ENCODE data around the gene GLOD4.
A peak's percentile ranks its signal among the peaks of the same experiment; 100 is the strongest.

GLOD4 gene

DNA sequence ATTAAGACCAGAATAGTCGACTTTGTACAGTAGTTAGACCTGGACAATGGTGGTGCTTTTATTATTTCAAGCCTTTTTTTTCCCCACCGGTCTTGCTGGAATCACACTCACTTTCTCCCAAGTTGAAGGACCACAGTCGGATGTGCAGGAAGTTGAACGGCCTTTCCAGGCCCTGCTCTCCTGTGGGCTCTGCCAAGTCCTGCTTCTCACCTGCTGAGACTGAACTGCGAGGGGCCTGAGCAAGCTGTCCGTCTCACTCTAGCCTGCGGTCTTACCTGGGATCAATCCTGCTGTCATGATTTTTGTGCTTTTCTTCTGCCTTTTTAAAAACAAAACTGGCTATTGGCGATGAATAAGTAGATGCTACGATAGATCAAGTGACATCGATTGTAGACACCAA, 48.3 kb downstream of the GLOD4 start:
- DNase-seq: no peak

DNA sequence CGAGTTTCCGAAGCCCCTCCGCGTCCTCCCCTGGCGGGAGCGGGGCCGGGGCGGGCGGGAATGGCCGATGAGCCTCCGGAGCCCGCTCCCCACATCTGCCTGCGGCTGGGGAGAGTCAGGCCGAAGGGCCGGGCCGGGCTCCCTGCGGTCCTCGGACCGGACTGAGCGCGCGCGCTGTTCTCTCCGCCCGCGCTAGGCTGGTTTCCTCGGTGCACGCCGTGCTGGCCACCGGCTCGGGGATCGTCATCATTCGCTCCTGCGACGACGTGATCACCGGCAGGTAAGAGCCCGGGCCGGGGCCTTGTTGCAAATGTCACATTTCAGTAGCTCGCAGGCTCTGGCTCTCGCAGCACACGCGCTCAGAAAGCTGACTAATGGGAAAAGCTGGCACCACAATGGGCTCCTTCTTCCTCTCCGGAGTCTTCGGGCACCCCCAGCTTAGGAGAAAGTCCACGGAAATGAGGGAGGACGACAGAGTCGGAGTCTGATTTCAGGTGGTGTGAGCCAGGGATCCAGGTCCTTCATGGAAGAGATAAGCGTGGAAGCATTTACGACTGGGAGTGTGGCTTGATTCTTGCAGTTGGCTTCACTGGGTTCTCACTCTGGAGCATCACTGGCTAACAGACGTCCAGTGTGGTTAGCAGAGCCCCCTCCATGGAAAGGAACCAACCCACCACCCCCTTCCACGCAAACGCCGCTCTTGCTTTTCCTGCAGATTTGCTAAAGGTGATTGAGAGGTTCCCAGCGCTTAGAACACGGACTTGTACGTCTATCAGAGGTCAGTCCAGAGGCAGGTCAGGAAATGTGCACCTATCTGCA, 49.0 kb downstream of the GLOD4 start:
- peak in 1 of 2 experiments; percentile 48 for DNase-seq

GRCh38 chr17:732067-732901, 49.8 kb downstream of the GLOD4 start, which contains the start of gene TLCD3A:
TSS of gene TLCD3A (plus strand) at chr17:732596. CDS start at chr17:732648, 52 bp downstream.
- DNase-seq: peak; percentile 27 to 86

- DNase-seq: peak; percentile 18 to 63
Observed at GRCh38 chr17:731644-732066, 50.4 kb downstream of the GLOD4 start.

DNA sequence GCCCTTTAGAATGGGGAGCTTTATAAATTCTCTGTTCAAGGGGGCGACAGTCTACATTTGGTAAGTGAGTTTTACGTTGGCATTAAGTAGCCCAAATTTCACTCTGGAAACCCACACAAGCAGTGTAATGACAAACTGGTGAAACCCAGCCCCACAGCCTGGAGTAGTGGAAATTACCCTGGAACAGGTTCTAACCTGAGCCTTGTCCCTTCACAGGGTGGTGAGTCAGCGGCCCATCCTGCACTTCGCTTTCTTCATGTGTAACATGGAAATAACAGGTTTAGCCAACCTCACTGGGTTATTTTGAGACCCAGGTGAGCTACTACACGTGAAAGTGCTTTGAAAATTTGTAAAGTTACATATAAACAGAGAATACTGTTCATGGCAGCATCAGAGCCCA, 53.2 kb downstream of the GLOD4 start:
- no peak for DNase-seq

GRCh38 chr17:726271-726919, 55.7 kb downstream of the GLOD4 start:
- DNase-seq: no peak

DNA sequence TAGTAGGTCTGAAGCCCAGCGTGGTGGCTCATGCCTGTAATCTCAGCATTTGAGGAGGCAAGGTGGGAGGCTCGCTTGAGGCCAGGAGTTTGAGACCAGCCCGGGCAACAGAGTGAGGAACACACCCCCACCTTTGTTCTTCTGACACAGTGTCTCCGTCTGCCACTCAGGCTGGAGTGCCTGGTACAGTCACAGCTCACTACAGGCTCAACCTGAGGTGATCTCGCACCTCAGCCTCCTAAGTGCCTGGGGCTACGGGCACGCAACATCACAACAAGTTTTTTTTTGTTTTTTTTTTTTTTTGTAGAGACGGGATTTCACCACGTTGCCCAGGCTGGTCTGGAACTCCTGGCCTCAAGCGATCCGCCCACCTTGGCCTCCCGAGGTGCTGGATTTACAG, 56.3 kb downstream of the GLOD4 start:
- DNase-seq: no peak

DNA sequence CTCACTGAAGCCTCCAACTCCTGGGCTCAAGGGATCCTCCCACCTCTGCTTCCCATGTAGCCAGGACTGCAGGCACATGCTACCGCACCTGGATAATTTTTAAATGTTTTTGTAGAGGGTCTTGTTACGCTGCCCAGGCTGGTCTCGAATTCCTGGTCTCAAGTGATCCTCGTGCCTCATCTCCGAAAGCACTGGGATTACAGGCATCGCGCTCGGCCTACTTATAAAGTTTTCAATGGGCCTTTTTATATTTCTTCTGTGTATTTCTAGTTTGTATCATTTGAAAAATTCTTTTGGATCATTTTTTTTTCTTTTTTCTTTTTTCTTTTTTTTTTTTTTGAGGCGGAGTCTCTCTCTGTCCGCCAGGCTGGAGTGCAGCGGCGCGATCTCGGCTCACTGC, 57.0 kb downstream of the GLOD4 start:
- no peak for DNase-seq

GRCh38 chr17:721540-721937, 60.5 kb downstream of the GLOD4 start:
- no peak for DNase-seq

DNA sequence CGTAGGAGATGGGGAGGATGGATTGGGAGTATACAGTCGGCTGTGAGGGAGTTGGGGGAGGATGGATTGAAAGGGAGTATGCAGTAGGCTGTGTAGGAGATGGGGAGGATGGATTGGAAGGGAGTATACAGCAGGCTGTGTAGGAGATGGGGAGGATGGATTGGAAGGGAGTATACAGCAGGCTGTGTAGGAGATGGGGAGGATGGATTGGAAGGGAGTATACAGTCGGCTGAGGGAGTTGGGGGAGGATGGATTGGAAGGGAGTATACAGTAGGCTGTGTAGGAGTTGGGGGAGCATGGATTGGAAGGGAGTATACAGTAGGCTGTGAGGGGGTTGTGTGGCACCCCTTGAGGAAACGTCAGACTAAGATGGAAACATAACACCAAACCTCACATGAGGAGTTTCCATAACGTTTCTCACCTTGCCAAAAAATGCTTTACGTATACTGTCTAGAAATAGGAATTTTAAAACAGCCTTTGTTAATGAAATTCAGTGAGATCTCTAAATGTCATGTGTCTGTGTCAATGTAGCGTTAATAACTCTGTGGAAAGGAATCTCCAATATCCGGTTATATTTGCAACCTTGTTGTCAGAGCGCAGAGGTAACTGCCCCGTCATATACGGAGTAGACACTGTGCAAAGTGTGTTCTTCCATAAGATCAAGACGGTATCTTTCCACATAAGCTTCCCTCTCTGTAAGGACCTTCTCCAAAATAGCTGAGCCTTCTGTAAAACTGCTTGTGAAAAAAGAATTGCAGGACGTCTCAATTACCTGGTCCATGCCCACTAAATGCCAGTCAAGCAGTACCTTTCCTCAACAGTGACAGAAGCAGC, 61.2 kb downstream of the GLOD4 start:
- no peak for DNase-seq

GRCh38 chr17:718075-718474, 64.0 kb downstream of the GLOD4 start:
- no peak for DNase-seq
